WERI-Rb-1 (cell line): ENCODE data around the gene LRFN3.
"Not testable (repeated sequence)": the region's sequence is repeated elsewhere in the genome, so short reads cannot be mapped to it uniquely, and the experiment has no call there.

Source experiments
- DNase-seq: peaks from one replicate; pipeline ENCODE4 v3.0.0-alpha.2; 2020
- H3K27ac ChIP-seq: fragments of 250-450 bp; sonication (Bioruptor Pico); 2 replicates; pipeline ENCODE4 v1.5.1; 2020; ENCODE audit warnings: mild to moderate bottlenecking, moderate library complexity
- H3K27me3 ChIP-seq: fragments of 250-450 bp; sonication (Bioruptor Pico); 2 replicates; pipeline ENCODE4 v1.5.1; 2021; ENCODE audit warnings: mild to moderate bottlenecking, low read depth, moderate library complexity; ENCODE audit not compliant: insufficient read depth, severe bottlenecking
- H3K36me3 ChIP-seq: fragments of 250-450 bp; sonication (Bioruptor Pico); 2 replicates; pipeline ENCODE4 v1.5.1; 2020; ENCODE audit warnings: mild to moderate bottlenecking, moderate library complexity
- H3K4me3 ChIP-seq: 2 replicates; pipeline ENCODE4 v1.5.1; 2011; ENCODE audit warnings: low read depth, mild to moderate bottlenecking, control low read depth, low read length
- H3K9me3 ChIP-seq: fragments of 250-450 bp; sonication (Bioruptor Pico); 2 replicates; pipeline ENCODE4 v1.5.1; 2021; ENCODE audit warnings: mild to moderate bottlenecking, moderate library complexity; ENCODE audit not compliant: severe bottlenecking
- TF ChIP-seq, protein P1 (sequence below): IDR thresholded peaks from 2 replicates; pipeline ENCODE4 v1.5.1; 2011; ENCODE audit warnings: low read depth, mild to moderate bottlenecking, control low read depth, inconsistent platforms, low read length

LRFN3 gene

DNA sequence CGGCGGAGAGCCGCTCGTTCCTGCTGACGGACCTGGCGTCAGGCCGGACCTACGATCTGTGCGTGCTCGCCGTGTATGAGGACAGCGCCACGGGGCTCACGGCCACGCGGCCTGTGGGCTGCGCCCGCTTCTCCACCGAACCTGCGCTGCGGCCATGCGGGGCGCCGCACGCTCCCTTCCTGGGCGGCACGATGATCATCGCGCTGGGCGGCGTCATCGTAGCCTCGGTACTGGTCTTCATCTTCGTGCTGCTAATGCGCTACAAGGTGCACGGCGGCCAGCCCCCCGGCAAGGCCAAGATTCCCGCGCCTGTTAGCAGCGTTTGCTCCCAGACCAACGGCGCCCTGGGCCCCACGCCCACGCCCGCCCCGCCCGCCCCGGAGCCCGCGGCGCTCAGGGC, 8.4 kb downstream of the LRFN3 start:
- no peak overlapping the region for H3K27ac ChIP-seq
- no peaks in the 10 kb centered on the region for H3K27me3 ChIP-seq
- no peaks in the 10 kb centered on the region for H3K9me3 ChIP-seq
- no peak overlapping the region for H3K4me3 ChIP-seq
- DNase-seq, result no peak
- TF ChIP-seq, protein P1, sequence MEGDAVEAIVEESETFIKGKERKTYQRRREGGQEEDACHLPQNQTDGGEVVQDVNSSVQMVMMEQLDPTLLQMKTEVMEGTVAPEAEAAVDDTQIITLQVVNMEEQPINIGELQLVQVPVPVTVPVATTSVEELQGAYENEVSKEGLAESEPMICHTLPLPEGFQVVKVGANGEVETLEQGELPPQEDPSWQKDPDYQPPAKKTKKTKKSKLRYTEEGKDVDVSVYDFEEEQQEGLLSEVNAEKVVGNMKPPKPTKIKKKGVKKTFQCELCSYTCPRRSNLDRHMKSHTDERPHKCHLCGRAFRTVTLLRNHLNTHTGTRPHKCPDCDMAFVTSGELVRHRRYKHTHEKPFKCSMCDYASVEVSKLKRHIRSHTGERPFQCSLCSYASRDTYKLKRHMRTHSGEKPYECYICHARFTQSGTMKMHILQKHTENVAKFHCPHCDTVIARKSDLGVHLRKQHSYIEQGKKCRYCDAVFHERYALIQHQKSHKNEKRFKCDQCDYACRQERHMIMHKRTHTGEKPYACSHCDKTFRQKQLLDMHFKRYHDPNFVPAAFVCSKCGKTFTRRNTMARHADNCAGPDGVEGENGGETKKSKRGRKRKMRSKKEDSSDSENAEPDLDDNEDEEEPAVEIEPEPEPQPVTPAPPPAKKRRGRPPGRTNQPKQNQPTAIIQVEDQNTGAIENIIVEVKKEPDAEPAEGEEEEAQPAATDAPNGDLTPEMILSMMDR, result no peak
- H3K36me3 ChIP-seq, result peaks cover 36% of the 10 kb centered on the region

DNA sequence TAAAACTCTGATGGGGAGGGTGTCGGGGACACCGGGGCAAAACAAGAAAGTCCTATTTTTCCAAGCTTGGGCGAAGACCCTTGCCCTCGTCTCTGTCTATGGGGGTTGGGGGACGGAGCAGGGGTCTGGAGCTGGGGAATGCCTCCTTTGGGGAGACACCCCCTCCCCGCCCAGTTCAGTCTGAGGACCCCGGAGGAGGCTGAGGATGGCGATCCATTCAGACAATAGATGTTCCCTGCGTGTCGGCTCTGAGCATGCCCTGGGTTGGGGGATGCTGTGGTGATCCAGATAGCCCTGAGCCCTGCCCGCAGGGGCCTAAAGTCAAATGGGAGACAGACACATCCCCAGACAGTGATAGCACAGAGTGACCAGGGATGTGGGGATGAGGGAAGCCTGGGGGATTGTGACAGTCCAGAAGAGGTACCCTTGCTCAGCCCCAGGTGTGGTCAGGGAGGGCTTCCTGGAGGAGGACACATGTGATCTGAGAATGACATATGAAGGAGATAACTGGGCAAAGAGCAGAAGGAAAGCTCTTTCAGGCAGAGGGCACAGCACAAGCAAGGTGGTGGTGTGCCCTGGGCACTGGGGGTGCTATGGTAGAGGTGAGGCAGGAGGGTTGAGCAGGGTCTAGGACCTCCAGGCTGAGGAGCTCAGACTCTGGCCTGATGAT, 9.1 kb downstream of the LRFN3 start:
- no peak for DNase-seq
- Histone ChIP-seq H3K9me3 (no peaks in the 10 kb centered on the region), H3K27ac (no peak overlapping the region), H3K27me3 (no peaks in the 10 kb centered on the region), H3K4me3 (no peak overlapping the region), H3K36me3 (peaks cover 31% of the 10 kb centered on the region)
- TF ChIP-seq, protein P1, result no peak

DNA sequence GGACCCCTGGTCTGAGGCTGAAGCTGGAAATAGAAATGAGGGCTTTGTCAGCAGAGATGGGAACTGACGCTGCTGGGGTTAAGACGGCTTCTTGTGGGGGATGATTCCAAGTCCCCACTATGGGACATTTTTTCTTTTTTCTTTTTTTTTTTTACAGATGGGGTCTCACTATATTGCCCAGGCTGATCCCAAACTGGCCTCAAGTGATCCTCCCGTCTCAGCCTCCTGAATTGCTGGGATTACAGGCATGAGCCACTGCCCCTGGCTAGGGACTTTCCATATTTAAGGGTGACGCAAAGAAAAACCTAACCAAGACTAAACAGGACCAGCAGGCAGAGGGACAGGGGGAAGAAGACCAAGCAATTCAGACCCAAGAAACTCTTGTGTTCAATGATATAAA, 10.0 kb downstream of the LRFN3 start:
- peaks cover 22% of the 10 kb centered on the region for H3K36me3 ChIP-seq

DNA sequence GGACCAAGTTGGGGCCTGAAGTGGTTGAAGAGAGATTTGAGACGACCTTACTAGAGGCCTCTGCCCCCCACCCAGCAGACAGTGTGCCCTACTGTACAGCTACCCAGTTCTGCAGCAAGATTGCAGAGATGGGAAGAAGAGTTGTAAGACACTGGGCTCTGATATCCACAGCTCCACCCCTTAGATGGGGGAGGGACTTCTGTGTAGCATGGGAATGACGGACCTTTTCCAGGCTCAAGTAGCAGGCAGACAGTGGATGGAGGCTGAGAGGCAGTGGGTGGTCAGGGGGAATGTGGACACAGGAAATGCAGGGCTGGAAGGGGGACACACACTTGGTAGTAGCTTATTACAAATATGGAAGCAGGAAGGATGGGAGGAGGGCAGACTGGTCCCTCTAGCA, 13.0 kb downstream of the LRFN3 start:
- no peak for DNase-seq
- no peaks in the 10 kb centered on the region for H3K27me3 ChIP-seq
- no peak overlapping the region for H3K4me3 ChIP-seq
- H3K9me3 ChIP-seq, result no peaks in the 10 kb centered on the region
- H3K36me3 ChIP-seq, result peaks cover under 1% of the 10 kb centered on the region; the same call in 1 of the 2 replicates
- H3K27ac ChIP-seq, result no peak overlapping the region
- TF ChIP-seq, protein P1, result no peak

More for the DNA sequence above, 10.0 kb downstream of the LRFN3 start:
- DNase-seq, result no peak
- no peaks in the 10 kb centered on the region for H3K27me3 ChIP-seq
- H3K4me3 ChIP-seq, result no peak overlapping the region
- TF ChIP-seq, protein P1, result no peak
- no peaks in the 10 kb centered on the region for H3K9me3 ChIP-seq
- H3K27ac ChIP-seq, result no peak overlapping the region

DNA sequence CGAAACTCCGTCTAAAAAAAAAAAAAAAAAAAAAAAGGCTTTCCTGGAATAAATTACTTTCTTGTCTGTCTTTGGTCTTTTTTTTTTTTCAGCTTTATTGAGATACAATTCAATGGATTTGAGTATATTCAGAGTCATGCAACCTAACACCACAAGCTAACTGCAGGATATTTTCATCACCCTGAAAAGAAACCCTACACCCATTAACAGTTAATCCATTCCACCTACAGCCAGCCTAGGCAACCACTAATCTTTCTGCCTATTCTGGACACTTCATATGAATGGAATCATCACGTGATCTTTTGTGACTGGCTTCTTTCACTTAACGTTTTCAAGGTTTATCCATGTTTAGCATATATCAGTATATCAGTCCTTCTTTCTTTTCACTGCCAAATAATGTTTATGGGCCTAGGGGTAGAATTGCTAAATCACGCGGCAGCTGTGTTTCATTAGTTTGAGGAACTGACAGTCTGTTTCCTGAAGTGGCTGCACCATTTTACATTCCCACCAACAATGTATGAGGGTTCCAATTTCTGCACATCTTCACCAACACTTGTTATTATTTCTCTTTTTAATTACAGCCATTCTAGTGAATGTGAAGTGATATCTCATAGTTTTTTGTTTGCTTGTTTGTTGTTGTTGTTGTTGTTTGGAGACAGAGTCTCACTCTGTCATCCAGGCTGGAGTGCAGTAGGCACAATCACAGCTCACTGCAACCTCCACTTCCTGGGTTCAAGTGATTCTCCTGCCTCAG, 19.9 kb downstream of the LRFN3 start:
- TF ChIP-seq, protein P1, result no peak
- Histone ChIP-seq H3K27me3 (no peaks in the 10 kb centered on the region), H3K4me3 (no peak overlapping the region), H3K27ac (no peak overlapping the region), H3K9me3 (no peaks in the 10 kb centered on the region), H3K36me3 (no peaks in the 10 kb centered on the region)
- no peak for DNase-seq

DNA sequence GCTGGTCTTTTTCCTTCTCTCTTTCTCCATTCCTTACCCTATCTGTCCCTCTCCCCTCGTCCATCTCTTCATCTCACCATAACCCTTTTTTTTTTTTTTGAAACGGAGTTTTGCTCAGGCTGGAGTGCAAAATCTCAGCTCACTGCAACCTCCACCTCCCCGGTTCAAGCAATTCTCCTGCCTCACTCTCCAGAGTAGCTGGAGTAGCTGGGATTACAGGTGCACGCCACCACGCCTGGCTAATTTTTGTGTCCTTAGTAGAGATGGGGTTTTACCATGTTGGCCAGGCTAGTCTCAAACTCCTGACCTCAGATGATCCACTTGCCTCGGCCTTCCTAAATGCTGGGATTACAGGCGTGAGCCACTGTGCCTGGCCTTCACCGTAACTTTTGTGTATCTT, 21.2 kb downstream of the LRFN3 start:
- DNase-seq, H3K27me3 ChIP-seq, H3K36me3 ChIP-seq, H3K4me3 ChIP-seq, H3K27ac ChIP-seq, H3K9me3 ChIP-seq: not testable (repeated sequence)
